ENCODE measurements around the gene PODXL.

DNA sequence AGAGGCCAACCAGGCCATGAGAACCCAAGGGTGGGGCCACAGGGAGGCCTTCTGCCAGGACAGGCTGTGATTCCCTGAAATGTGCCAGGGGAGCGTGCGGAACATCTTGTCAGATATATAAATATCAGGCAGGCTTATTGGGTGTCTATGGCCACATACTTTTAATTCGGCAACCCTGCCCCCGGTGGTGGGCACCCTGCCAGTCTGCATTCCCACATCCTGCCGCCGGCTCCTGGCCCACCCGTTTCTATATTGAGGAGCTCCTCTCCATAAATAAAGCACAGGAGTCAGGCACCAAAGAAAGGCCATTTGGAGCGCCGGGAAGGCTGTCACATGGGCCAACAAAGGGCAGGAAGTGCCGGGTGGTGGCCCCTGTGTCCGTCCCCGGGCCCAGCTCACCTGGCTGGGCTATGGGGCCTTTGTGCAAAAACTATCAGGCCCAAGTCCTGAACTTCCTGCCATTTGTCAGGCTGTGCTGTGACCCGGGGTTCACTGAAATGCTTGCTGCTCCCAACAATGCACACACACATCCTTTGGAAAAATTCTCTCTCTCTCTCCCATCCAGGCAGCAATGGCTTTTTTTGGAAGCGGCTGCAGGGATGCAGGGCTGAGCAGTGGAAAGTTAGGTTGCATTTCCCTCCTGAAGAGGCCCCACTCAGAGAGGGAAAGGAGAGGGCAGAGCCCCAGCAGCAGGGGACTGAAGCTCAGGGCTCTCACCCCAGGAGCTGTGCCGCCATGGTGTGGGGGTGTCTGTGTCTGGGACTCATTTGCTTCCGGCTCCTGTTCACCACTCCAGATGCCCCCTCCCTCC is 25.0 kb upstream of the PODXL start:
- TF ChIP-seq, protein P1, sequence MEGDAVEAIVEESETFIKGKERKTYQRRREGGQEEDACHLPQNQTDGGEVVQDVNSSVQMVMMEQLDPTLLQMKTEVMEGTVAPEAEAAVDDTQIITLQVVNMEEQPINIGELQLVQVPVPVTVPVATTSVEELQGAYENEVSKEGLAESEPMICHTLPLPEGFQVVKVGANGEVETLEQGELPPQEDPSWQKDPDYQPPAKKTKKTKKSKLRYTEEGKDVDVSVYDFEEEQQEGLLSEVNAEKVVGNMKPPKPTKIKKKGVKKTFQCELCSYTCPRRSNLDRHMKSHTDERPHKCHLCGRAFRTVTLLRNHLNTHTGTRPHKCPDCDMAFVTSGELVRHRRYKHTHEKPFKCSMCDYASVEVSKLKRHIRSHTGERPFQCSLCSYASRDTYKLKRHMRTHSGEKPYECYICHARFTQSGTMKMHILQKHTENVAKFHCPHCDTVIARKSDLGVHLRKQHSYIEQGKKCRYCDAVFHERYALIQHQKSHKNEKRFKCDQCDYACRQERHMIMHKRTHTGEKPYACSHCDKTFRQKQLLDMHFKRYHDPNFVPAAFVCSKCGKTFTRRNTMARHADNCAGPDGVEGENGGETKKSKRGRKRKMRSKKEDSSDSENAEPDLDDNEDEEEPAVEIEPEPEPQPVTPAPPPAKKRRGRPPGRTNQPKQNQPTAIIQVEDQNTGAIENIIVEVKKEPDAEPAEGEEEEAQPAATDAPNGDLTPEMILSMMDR (IDR thresholded peaks at IDR 0.05) = no peak
- no peak for TF ChIP-seq POLR2A (IDR thresholded peaks at IDR 0.05)

Measured in testis (tissue), 2 donors.